HepG2 (cell line): ENCODE data around the gene CREBZF. TPM values are rescaled to one million over a fixed set of nuclear protein-coding genes. Genes with fewer than 3 reads are reported as not detected.

Experiments
- ESRRA ChIP-seq: sonication (generic); formaldehyde crosslinking; IDR thresholded peaks from 2 replicates; pipeline ENCODE4 v1.5.1; 2020; ENCODE audit warnings: mild to moderate bottlenecking, low read depth, missing genetic modification reagents
- FOXK2 ChIP-seq: fragments of 450-650 bp; IDR thresholded peaks from 2 replicates; pipeline ENCODE4 v1.6.1; 2016
- GATAD2A ChIP-seq: IDR thresholded peaks from 2 replicates; pipeline ENCODE4 v1.6.1; 2016
- NFE2L2 ChIP-seq: fragments of 150-350 bp; IDR thresholded peaks from 2 replicates; pipeline ENCODE4 v1.6.1; 2014; ENCODE audit warnings: low read length
- NR2F6 ChIP-seq, 2 experiments: IDR thresholded peaks; 2 replicates each; pipeline ENCODE4 v1.6.1; 2016; ENCODE audit warnings: antibody characterized with exemption in 1 of 2, mild to moderate bottlenecking in 1 of 2
- SOX5 ChIP-seq: IDR thresholded peaks from 2 replicates; pipeline ENCODE4 v1.6.1; 2016; ENCODE audit warnings: borderline replicate concordance
- SOX6 ChIP-seq, 2 experiments: fragments of 450-650 bp in 1 of 2; sonication (generic) in 1 of 2; formaldehyde crosslinking in 1 of 2; IDR thresholded peaks; 2 replicates each; pipeline versions ENCODE4 v1.4.0 to v1.6.1; 2017 to 2020; ENCODE audit warnings: antibody characterized with exemption in 1 of 2, mild to moderate bottlenecking in 1 of 2, missing genetic modification reagents in 1 of 2
- SRY ChIP-seq: sonication (generic); formaldehyde crosslinking; IDR thresholded peaks from 2 replicates; pipeline ENCODE4 v1.8.0; 2022; ENCODE audit warnings: mild to moderate bottlenecking, missing genetic modification reagents
- TCF7 ChIP-seq: sonication (generic); IDR thresholded peaks from 2 replicates; pipeline ENCODE4 v1.6.1; 2016; ENCODE audit warnings: antibody characterized with exemption, low read depth
- ZKSCAN1 ChIP-seq: fragments of 150-350 bp; IDR thresholded peaks from 2 replicates; pipeline ENCODE4 v1.6.1; 2014; ENCODE audit warnings: low read length
- polyA plus RNA-seq, 8 experiments: library from polyadenylated mRNA; depleted of rRNA in 3 of 8; stranded (reverse) in 7 of 8; unstranded in 1 of 8; fragments of >200 nt; fragmentation: Illumina TruSeq in 4 of 8; extraction: Trizol in 4 of 8; gene quantifications; 2 replicates each; pipeline versions ENCODE4 v1.2.1 to v1.2.3, GENCODE V29; 2011 to 2016; ENCODE audit warnings: low read depth in 4 of 8, missing spikeins in 1 of 8, mixed read lengths in 1 of 8; ENCODE audit not compliant: insufficient read depth in 1 of 8
- total RNA-seq, 5 experiments: library from RNA; depleted of rRNA; stranded (reverse); fragments of >200 nt; fragmentation: Illumina TruSeq; extraction: Trizol; gene quantifications; 2 replicates each; pipeline ENCODE4 v1.2.3, GENCODE V29; 2016; ENCODE audit warnings: low read depth in 1 of 5
- TF ChIP-seq, protein P1 (sequence below): IDR thresholded peaks from 2 replicates; pipeline ENCODE4 v1.6.1; 2016
- TF ChIP-seq, protein P2 (sequence below): sonication (generic); formaldehyde crosslinking; IDR thresholded peaks from 2 replicates; pipeline ENCODE4 v1.4.0; 2020; ENCODE audit warnings: low read depth, missing genetic modification reagents

The CREBZF gene
- total and polyA plus RNA-seq, 2 of the 13 experiments (the other 11 are each of a cell fraction or from before 2014, with no cell fraction given), result 30.6 to 43.1 TPM

DNA sequence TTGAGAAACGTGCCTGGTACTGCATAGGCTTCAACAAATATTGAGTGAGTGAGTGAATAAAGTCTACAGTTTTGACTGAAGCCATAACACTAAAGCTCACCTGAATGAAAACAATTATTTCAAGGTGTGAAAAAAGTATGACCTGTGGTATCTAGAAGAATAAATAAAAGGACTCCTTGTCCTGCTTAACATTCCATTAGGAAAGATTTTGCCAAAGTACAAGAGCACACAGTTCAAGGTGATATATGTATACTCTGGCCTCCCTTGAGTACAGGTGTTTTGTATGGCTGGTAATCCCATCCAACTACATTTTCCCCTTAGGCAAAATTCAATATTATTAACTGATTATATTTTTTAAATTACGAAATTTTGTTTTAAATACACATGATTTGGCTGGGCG, 1.8 kb upstream of the CREBZF start (continued):
- TF ChIP-seq FOXK2, result no peak
- TF ChIP-seq SRY (CRISPR knock-in tag), result no peak
- TF ChIP-seq, protein P1, sequence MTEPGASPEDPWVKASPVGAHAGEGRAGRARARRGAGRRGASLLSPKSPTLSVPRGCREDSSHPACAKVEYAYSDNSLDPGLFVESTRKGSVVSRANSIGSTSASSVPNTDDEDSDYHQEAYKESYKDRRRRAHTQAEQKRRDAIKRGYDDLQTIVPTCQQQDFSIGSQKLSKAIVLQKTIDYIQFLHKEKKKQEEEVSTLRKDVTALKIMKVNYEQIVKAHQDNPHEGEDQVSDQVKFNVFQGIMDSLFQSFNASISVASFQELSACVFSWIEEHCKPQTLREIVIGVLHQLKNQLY (CRISPR knock-in tag), result no peak
- TF ChIP-seq, protein P2, sequence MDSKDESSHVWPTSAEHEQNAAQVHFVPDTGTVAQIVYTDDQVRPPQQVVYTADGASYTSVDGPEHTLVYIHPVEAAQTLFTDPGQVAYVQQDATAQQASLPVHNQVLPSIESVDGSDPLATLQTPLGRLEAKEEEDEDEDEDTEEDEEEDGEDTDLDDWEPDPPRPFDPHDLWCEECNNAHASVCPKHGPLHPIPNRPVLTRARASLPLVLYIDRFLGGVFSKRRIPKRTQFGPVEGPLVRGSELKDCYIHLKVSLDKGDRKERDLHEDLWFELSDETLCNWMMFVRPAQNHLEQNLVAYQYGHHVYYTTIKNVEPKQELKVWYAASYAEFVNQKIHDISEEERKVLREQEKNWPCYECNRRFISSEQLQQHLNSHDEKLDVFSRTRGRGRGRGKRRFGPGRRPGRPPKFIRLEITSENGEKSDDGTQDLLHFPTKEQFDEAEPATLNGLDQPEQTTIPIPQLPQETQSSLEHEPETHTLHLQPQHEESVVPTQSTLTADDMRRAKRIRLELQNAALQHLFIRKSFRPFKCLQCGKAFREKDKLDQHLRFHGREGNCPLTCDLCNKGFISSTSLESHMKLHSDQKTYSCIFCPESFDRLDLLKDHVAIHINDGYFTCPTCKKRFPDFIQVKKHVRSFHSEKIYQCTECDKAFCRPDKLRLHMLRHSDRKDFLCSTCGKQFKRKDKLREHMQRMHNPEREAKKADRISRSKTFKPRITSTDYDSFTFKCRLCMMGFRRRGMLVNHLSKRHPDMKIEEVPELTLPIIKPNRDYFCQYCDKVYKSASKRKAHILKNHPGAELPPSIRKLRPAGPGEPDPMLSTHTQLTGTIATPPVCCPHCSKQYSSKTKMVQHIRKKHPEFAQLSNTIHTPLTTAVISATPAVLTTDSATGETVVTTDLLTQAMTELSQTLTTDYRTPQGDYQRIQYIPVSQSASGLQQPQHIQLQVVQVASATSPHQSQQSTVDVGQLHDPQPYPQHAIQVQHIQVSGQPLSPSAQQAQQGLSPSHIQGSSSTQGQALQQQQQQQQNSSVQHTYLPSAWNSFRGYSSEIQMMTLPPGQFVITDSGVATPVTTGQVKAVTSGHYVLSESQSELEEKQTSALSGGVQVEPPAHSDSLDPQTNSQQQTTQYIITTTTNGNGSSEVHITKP (CRISPR knock-in tag), result no peak
- no peak for TF ChIP-seq TCF7
- peak; percentile 44; the same call in 1 of the 2 replicates for TF ChIP-seq SOX5
- TF ChIP-seq GATAD2A (CRISPR knock-in tag), result 0 out of 2 replicates have a peak, but pooled peaks have one; percentile 32
- TF ChIP-seq NFE2L2, result no peak
- TF ChIP-seq SOX6 (IDR thresholded peaks at IDR 0.05), result no peak
- peak; percentile 31; the same call in 1 of the 2 replicates for TF ChIP-seq SOX6 (CRISPR knock-in tag; IDR thresholded peaks at IDR 0.05)
- no peak for TF ChIP-seq ZKSCAN1
- TF ChIP-seq ESRRA (CRISPR knock-in tag), result 0 out of 2 replicates have a peak, but pooled peaks have one; percentile 39
- 0 out of 2 replicates have a peak, but pooled peaks have one; percentile 19 for TF ChIP-seq NR2F6 (IDR thresholded peaks at IDR 0.05)
- no peak for TF ChIP-seq NR2F6 (CRISPR knock-in tag; IDR thresholded peaks at IDR 0.05)
